H1 (cell line): Measurements from ENCODE around the gene TMCC3. TPM values are rescaled to one million over a fixed set of nuclear protein-coding genes. Genes with fewer than 3 reads are reported as not detected.

Experiments
- BCL11A ChIP-seq, 2 experiments: IDR thresholded peaks; one replicate each; pipeline ENCODE4 v1.6.1; 2011; ENCODE audit warnings: low read depth in 2 of 2, low read length in 2 of 2, mild to moderate bottlenecking in 2 of 2
- KDM4A ChIP-seq: IDR thresholded peaks from one replicate; pipeline ENCODE4 v1.7.1; 2012; ENCODE audit warnings: low read depth, mild to moderate bottlenecking, moderate library complexity, low read length, inconsistent platforms; ENCODE audit not compliant: severe bottlenecking
- KDM5A ChIP-seq: fragments of 200-600 bp; IDR thresholded peaks from 2 replicates; pipeline ENCODE4 v1.7.1; 2012; ENCODE audit warnings: mild to moderate bottlenecking, low read length, inconsistent platforms, mixed read lengths
- RAD21 ChIP-seq, 2 experiments: IDR thresholded peaks in 1 of 2; conservative IDR thresholded peaks in 1 of 2; 2 replicates each; pipeline ENCODE4 v1.6.1; 2011; ENCODE audit warnings: low read depth in 2 of 2, low read length in 2 of 2, improper control_type of control experiment in 1 of 2, inconsistent platforms in 1 of 2, mild to moderate bottlenecking in 1 of 2, moderate library complexity in 1 of 2
- RNF2 ChIP-seq: fragments of 200-900, 300-1000 bp; sonication (generic); IDR thresholded peaks from 2 replicates; pipeline ENCODE4 v1.7.1; 2016; ENCODE audit warnings: borderline replicate concordance, low read depth, mild to moderate bottlenecking, antibody characterized with exemption, low read length; ENCODE audit not compliant: poor library complexity, severe bottlenecking; ENCODE audit errors: missing control alignments
- RXRA ChIP-seq: IDR thresholded peaks from 2 replicates; pipeline ENCODE4 v1.6.1; 2011; ENCODE audit warnings: low read depth, mild to moderate bottlenecking, low read length, moderate library complexity; ENCODE audit not compliant: insufficient read depth
- SIN3A ChIP-seq, 2 experiments: IDR thresholded peaks in 1 of 2; conservative IDR thresholded peaks in 1 of 2; 2 replicates each; pipeline ENCODE4 v1.6.1; 2011 to 2012; ENCODE audit warnings: low read length in 2 of 2, improper control_type of control experiment in 1 of 2, low read depth in 1 of 2, mild to moderate bottlenecking in 1 of 2
- polyA plus RNA-seq, 7 experiments: library from polyadenylated mRNA; depleted of rRNA in 3 of 7; stranded (reverse) in 5 of 7; unstranded in 2 of 7; fragments of >200 nt in 5 of 7; fragments of 200-250 nt in 2 of 7; gene quantifications; 1 replicate in 5 of 7; 2 replicates in 1 of 7; 4 replicates in 1 of 7; pipeline versions ENCODE4 v1.2.1 to v1.2.3, GENCODE V29; 2011 to 2013; ENCODE audit warnings: missing spikeins in 2 of 7, mixed read lengths in 2 of 7
- total RNA-seq: library from RNA; stranded (reverse); fragmentation: NEBNext Ultra II Directional; extraction: Animal tissue kit (Norgen Biotek cat#: 25700); gene quantifications from 2 replicates; pipeline ENCODE4 v1.2.1, GENCODE V29; 2021
- TF ChIP-seq, protein P1 (sequence below): IDR thresholded peaks from 2 replicates; pipeline ENCODE4 v1.6.1; 2012; ENCODE audit warnings: inconsistent platforms

Gene TMCC3
- total and polyA plus RNA-seq, 2 of the 8 experiments (the other 6 are each of a cell fraction or from before 2014, with no cell fraction given): 1.7 to 4.1 TPM

DNA sequence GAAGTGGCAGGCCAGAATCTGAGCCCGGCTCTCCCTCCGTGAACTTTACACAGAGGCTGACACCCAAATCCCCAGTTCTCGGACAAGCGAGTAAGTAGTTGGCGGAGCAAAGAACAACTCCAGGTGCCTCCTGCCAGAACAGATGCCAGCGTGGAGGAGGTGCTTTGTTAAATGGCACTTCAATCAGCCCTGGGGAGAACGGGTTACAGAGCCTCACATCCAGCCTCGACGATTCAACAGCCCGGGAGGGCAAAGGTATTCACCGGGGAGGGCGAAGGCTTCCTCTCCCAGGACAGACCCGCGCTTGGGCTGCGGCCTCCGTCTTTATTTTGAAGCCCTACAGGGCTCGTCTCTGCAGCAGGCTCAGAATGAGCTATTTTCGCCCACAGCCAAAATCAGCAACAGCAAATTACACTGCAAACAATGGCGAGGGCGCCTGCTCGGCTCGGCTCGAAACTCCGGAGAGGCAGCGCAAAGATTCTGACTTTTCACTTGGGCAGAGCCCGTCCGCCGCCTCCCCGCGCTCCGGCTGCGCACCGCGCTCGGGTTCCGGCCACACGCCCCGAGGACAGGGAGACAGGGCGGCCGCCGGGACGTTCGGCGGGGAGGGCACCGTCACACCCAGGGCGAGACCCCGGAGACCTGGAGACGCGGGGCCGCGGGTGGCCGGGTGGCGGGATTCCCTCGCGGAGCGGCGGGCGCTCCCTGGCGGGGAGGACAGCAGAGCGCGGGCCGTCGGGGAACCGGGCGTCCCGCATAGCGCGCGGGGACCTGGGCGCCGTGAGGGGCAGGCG lies 811 bp downstream of the TMCC3 start (continued):
- TF ChIP-seq SIN3A (conservative IDR thresholded peaks at IDR 0.05 in 1 of 2, IDR thresholded peaks at IDR 0.05 in 1 of 2; ENCODE audit: low read depth in 1 of 2, low read length in 2 of 2) (no peak), BCL11A (IDR thresholded peaks at IDR 0.05; ENCODE audit: low read depth in 2 of 2, low read length in 2 of 2) (no peak), KDM4A (peak; percentile 89), RNF2 (peak; percentile 70), RAD21 (IDR thresholded peaks at IDR 0.05 in 1 of 2, conservative IDR thresholded peaks at IDR 0.05 in 1 of 2; ENCODE audit: low read depth in 2 of 2, low read length in 2 of 2) (peak in 1 of 2 experiments; percentile 20; a peak in 1 of 4 replicates), KDM5A (no peak), RXRA (no peak)
- TF ChIP-seq, protein P1, sequence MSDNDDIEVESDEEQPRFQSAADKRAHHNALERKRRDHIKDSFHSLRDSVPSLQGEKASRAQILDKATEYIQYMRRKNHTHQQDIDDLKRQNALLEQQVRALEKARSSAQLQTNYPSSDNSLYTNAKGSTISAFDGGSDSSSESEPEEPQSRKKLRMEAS: 0 out of 2 replicates have a peak, but pooled peaks have one; percentile 11
